Loucy (cell line): ENCODE results near the gene SBK3.

Source experiments
- EZH2phosphoT487 ChIP-seq: fragments of 200-600 bp; IDR thresholded peaks from 2 replicates; pipeline ENCODE4 v1.6.1; 2018; ENCODE audit warnings: antibody characterized with exemption, mild to moderate bottlenecking, moderate library complexity, borderline replicate concordance
- TF ChIP-seq, protein P1 (sequence below): fragments of 200-600 bp; sonication (generic); conservative IDR thresholded peaks from 2 replicates; pipeline ENCODE4 v1.5.1; 2014; ENCODE audit warnings: mild to moderate bottlenecking, antibody characterized with exemption, low read length

DNA sequence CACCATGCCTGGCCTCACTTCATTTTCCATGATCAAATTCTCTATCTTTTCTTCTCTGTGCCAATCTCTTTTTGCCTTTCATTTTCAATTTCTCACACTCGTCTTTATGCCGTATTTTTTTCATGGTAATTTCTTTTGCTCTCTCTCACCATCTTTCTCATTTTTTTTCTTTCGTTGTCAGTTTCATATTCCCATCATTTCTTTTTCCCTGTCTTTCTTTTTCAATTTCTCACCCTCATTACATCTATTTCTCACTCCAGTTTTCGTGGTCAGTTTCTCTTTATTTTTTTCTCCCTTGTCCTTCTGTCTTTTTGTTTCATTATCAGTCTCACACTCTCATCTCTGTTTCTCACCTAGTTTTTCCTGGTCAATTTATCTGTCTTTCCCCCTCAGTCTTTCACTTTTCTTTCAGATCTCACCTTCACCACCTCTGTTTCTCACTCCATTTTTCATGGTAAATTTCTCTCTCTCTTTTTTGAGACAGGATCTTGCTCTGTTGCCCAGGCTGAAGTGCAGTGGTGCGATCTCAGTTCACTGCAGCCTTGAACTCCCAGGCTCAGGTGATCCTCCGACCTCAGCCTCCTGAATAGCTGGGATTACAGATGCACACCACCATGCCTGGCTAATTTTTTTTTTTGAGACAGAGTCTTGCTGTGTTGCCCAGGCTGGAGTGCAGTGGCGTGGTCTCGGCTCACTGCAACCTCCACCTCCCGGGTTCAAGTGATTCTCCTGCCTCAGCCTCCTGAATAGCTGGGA, 43.0 kb downstream of the SBK3 start:
- TF ChIP-seq, protein P1, sequence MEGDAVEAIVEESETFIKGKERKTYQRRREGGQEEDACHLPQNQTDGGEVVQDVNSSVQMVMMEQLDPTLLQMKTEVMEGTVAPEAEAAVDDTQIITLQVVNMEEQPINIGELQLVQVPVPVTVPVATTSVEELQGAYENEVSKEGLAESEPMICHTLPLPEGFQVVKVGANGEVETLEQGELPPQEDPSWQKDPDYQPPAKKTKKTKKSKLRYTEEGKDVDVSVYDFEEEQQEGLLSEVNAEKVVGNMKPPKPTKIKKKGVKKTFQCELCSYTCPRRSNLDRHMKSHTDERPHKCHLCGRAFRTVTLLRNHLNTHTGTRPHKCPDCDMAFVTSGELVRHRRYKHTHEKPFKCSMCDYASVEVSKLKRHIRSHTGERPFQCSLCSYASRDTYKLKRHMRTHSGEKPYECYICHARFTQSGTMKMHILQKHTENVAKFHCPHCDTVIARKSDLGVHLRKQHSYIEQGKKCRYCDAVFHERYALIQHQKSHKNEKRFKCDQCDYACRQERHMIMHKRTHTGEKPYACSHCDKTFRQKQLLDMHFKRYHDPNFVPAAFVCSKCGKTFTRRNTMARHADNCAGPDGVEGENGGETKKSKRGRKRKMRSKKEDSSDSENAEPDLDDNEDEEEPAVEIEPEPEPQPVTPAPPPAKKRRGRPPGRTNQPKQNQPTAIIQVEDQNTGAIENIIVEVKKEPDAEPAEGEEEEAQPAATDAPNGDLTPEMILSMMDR: no peak
- no peak for TF ChIP-seq EZH2phosphoT487
